Measurements from ENCODE around the gene SLC16A11. TPM values are rescaled to one million over a fixed set of nuclear protein-coding genes. Genes with fewer than 3 reads are reported as not detected.

SLC16A11 gene
- total and polyA plus RNA-seq, 8 donors = 0.74 to 2.5 (median 1.2) TPM

DNA sequence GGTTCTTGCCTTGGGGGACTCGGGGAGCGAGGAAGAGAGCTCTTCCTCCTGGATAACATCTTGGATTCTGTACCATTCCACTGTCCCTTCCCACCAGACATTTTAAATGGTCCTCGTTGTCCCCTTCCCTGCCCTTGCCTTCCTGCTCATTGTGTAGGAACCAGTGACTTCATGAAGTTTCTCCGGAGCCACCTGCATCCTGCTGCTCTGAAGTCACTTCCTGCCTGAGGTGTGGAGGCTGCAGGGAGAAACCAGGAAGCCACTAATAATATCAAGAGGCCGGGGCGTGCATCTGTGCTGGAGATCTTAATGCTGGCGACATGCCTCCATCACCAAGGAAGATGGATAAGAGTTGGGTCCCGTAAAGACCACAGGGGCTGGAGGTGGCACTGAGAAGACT is 14.2 kb downstream of the SLC16A11 start:
- no peak overlapping the region for H3K4me3 ChIP-seq

DNA sequence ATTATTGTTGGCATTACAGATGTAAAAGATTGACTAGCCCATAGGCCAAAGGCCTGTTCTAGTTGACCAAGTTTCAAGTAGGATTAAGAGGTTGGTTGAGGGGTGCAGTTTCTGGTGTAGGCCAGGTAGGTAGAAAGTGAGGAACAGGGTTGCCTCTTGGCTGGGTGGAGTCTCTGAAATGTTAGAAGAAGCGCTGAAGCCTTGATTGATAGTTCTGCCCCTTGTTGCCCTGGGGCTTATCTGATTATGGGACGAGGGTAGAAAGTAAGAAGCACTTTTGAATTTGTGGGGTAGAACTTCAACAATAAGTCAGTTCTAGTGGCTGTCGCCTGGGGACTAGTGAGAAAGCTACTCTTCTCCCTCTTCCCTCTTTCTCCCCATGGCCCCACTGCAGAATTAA is 14.8 kb downstream of the SLC16A11 start:
- peak overlapping the region; percentile 43 to 56 for H3K27ac ChIP-seq
- H3K27me3 ChIP-seq = no peaks in the 10 kb centered on the region
- ATAC-seq (no peak), DNase-seq (no peak)
- peaks cover 0 to 32% of the 10 kb centered on the region in 2 donors for H3K4me1 ChIP-seq
- no peak for TF ChIP-seq CTCF (IDR thresholded peaks at IDR 0.05)
- no peaks in the 10 kb centered on the region for H3K36me3 ChIP-seq
- H3K4me3 ChIP-seq = no peak overlapping the region
- intact Hi-C loops (cut with DNase I) = no loop called here
- no peaks in the 10 kb centered on the region for H3K9me3 ChIP-seq

More for the DNA sequence above, 14.2 kb downstream of the SLC16A11 start:
- Histone ChIP-seq H3K9me3 (no peaks in the 10 kb centered on the region), H3K27me3 (no peaks in the 10 kb centered on the region), H3K4me1 (peaks cover 0 to 37% of the 10 kb centered on the region in 2 donors), H3K36me3 (no peaks in the 10 kb centered on the region), H3K27ac (peak overlapping the region; percentile 43 to 56)
- DNase-seq (peak in 2 of 4 donors; percentile 34 to 40), ATAC-seq (peak; percentile 30)
- TF ChIP-seq CTCF (IDR thresholded peaks at IDR 0.05) = no peak
- intact Hi-C loops (cut with DNase I) = no loop called here

- H3K4me1 ChIP-seq = peaks cover 4 to 41% of the 10 kb centered on the region in 2 donors
- intact Hi-C loops (cut with DNase I) = no loop called here
- no peak for TF ChIP-seq CTCF (IDR thresholded peaks at IDR 0.05)
- ATAC-seq = no peak
- H3K27me3 ChIP-seq = peaks cover 0 to 12% of the 10 kb centered on the region in 2 donors
- H3K27ac ChIP-seq = no peak overlapping the region
- no peaks in the 10 kb centered on the region for H3K36me3 ChIP-seq
- H3K4me3 ChIP-seq = peak overlapping the region in 1 of 2 donors; percentile 1
- H3K9me3 ChIP-seq = no peaks in the 10 kb centered on the region
- DNase-seq = no peak
Observed at GRCh38 chr17:7027335-7027734, 16.6 kb downstream of the SLC16A11 start.

DNA sequence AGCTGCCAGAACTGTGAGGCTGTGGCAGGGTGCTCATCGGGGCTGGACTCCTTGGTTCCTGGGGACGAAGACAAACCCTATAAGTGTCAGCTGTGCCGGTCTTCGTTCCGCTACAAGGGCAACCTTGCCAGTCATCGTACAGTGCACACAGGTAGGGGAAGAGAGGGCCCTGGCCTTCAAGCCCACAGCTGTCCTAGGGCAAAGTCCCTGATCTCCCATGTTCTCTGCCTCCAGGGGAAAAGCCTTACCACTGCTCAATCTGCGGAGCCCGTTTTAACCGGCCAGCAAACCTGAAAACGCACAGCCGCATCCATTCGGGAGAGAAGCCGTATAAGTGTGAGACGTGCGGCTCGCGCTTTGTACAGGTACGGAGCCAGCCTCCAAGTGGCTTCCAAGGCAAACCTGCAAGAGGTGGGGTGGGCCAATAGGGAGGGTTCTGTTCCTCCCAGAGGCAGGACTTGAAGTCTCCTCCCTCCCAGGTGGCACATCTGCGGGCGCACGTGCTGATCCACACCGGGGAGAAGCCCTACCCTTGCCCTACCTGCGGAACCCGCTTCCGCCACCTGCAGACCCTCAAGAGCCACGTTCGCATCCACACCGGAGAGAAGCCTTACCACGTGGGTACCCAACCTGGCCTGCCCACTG is 17.3 kb downstream of the SLC16A11 start:
- no peaks in the 10 kb centered on the region for H3K9me3 ChIP-seq
- ATAC-seq = no peak
- intact Hi-C loops (cut with DNase I) = no loop called here
- peaks cover 0 to 15% of the 10 kb centered on the region in 2 donors for H3K27me3 ChIP-seq
- no peaks in the 10 kb centered on the region for H3K36me3 ChIP-seq
- H3K27ac ChIP-seq = no peak overlapping the region
- no peak for DNase-seq
- H3K4me3 ChIP-seq = no peak overlapping the region
- H3K4me1 ChIP-seq = peaks cover 6 to 48% of the 10 kb centered on the region in 2 donors
- TF ChIP-seq CTCF (IDR thresholded peaks at IDR 0.05) = no peak

DNA sequence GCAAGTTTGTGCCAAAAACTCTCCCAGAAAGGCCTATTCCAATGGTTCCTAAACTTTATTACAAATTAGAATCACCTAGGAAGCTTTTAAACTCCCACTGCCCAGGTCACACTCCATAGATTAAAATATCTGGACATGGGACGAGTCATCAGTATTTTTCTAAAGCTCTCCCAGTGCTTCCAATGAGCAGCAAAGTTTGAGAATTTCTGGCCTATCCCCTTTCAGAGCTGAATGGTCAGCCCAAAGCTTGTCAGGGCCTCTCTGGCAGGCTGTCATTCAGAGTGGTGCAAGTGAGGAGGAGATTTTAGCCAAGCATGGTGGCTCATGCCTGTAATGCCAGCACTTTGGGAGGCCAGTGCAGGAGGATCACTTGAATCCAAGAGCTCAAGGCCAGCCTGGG is 18.6 kb downstream of the SLC16A11 start:
- H3K9me3 ChIP-seq = no peaks in the 10 kb centered on the region
- ATAC-seq = no peak
- TF ChIP-seq CTCF (IDR thresholded peaks at IDR 0.05) = no peak
- peaks cover 0 to 15% of the 10 kb centered on the region in 2 donors for H3K27me3 ChIP-seq
- no peak overlapping the region for H3K27ac ChIP-seq
- H3K4me1 ChIP-seq = peaks cover 6 to 51% of the 10 kb centered on the region in 2 donors
- intact Hi-C loops (cut with DNase I) = no loop called here
- no peak for DNase-seq
- H3K36me3 ChIP-seq = no peaks in the 10 kb centered on the region
- peak overlapping the region in 1 of 2 donors; percentile 51 for H3K4me3 ChIP-seq

All from left lung (tissue), 10 donors.